IMR-90 (cell line): ENCODE data around the gene TEDDM1. TPM values are rescaled to one million over a fixed set of nuclear protein-coding genes. Genes with fewer than 3 reads are reported as not detected.

Source experiments
- ATAC-seq: fragments of 200-7000 bp; cut with Tn5 transposase; 2 replicates; pipeline ENCODE4 v1.9.1; 2020; ENCODE audit warnings: low read depth, mild to moderate bottlenecking, moderate library complexity
- BruUV-seq: library from RNA; stranded (reverse); fragments of 400-500 nt; replicated peaks from 2 replicates; lab custom pipeline; 2021; lab: Mats Ljungman, UMichigan
- CTCF ChIA-PET: fragments of 300-600 bp; formaldehyde crosslinking; extraction: SDS; loops from one replicate; lab custom pipeline; 2021; ENCODE audit warnings: antibody characterized with exemption; lab: Yijun Ruan, JAX
- POLR2A ChIA-PET: fragments of 300-600 bp; sonication (Branson Sonifier 250); formaldehyde crosslinking; loops from one replicate; lab custom pipeline; 2022; ENCODE audit warnings: antibody characterized with exemption; ENCODE audit not compliant: unreplicated experiment; lab: Charles Lee
- DNase-seq: peaks from one replicate; pipeline ENCODE4 v3.0.0; 2013
- H2AFZ ChIP-seq: replicated peaks from 2 replicates; pipeline ENCODE3; 2013; ENCODE audit warnings: low read length, mild to moderate bottlenecking; ENCODE audit not compliant: poor library complexity
- H2AK5ac ChIP-seq: 2 replicates; pipeline ENCODE4 v1.6.1; 2013; ENCODE audit warnings: low read depth, low read length, inconsistent platforms
- H2AK9ac ChIP-seq: replicated peaks from 2 replicates; pipeline ENCODE3; 2013; ENCODE audit warnings: mild to moderate bottlenecking, low read depth, low read length, moderate library complexity; ENCODE audit not compliant: poor library complexity
- H2BK120ac ChIP-seq: 2 replicates; pipeline ENCODE4 v1.6.1; 2013; ENCODE audit warnings: low read depth, low read length, inconsistent platforms
- H2BK15ac ChIP-seq: 3 replicates; pipeline ENCODE4 v1.6.1; 2013; ENCODE audit warnings: low read depth, low read length, inconsistent platforms
- H2BK20ac ChIP-seq: 2 replicates; pipeline ENCODE4 v1.6.1; 2013; ENCODE audit warnings: low read depth, mild to moderate bottlenecking, inconsistent platforms, low read length, moderate library complexity
- H2BK5ac ChIP-seq: 2 replicates; pipeline ENCODE4 v1.6.1; 2013; ENCODE audit warnings: mild to moderate bottlenecking, low read depth, low read length, inconsistent platforms; ENCODE audit not compliant: poor library complexity, severe bottlenecking
- H3K14ac ChIP-seq: replicated peaks from 2 replicates; pipeline ENCODE4 v1.6.1; 2013; ENCODE audit warnings: low read depth, low read length, inconsistent platforms
- H3K18ac ChIP-seq: 2 replicates; pipeline ENCODE4 v1.6.1; 2013; ENCODE audit warnings: low read depth, low read length, control low read depth
- H3K23ac ChIP-seq: 2 replicates; pipeline ENCODE4 v1.6.1; 2013; ENCODE audit warnings: low read depth, low read length, inconsistent platforms
- H3K27ac ChIP-seq: 2 replicates; pipeline ENCODE4 v1.5.1; 2013; ENCODE audit warnings: mild to moderate bottlenecking, control low read depth, low read length; ENCODE audit not compliant: insufficient read depth
- H3K27me3 ChIP-seq: 2 replicates; pipeline ENCODE4 v1.6.1; 2013; ENCODE audit warnings: low read length; ENCODE audit not compliant: control insufficient read depth, insufficient read depth
- H3K36me3 ChIP-seq: 2 replicates; pipeline ENCODE4 v1.6.1; 2013; ENCODE audit warnings: low read length, mixed read lengths; ENCODE audit not compliant: control insufficient read depth, insufficient read depth
- H3K4ac ChIP-seq: 2 replicates; pipeline ENCODE4 v1.6.1; 2013; ENCODE audit warnings: low read depth, low read length, inconsistent platforms
- H3K4me1 ChIP-seq: 2 replicates; pipeline ENCODE4 v1.6.1; 2013; ENCODE audit warnings: low read length, mixed read lengths; ENCODE audit not compliant: control insufficient read depth, insufficient read depth
- H3K4me2 ChIP-seq: 2 replicates; pipeline ENCODE4 v1.6.1; 2013; ENCODE audit warnings: low read depth, mild to moderate bottlenecking, control low read depth, low read length, moderate library complexity
- H3K4me3 ChIP-seq: 2 replicates; pipeline ENCODE4 v1.5.1; 2013; ENCODE audit warnings: low read depth, mild to moderate bottlenecking, control low read depth, low read length, moderate library complexity; ENCODE audit not compliant: insufficient read depth
- H3K56ac ChIP-seq: 2 replicates; pipeline ENCODE4 v1.6.1; 2013; ENCODE audit warnings: low read length, inconsistent platforms; ENCODE audit not compliant: insufficient read depth; ENCODE audit errors: extremely low read depth
- H3K79me1 ChIP-seq, 2 experiments: 2 replicates each; pipeline ENCODE4 v1.6.1; 2013; ENCODE audit warnings: low read length in 2 of 2, inconsistent platforms in 1 of 2, low read depth in 1 of 2
- H3K9ac ChIP-seq: 2 replicates; pipeline ENCODE4 v1.6.1; 2013; ENCODE audit warnings: low read depth, low read length, control low read depth
- H3K9me1 ChIP-seq: 2 replicates; pipeline ENCODE4 v1.6.1; 2013; ENCODE audit warnings: low read length, inconsistent platforms; ENCODE audit not compliant: insufficient read depth
- H3K9me3 ChIP-seq: 2 replicates; pipeline ENCODE4 v1.6.1; 2013; ENCODE audit warnings: low read length; ENCODE audit not compliant: control insufficient read depth, insufficient read depth
- H4K20me1 ChIP-seq: 2 replicates; pipeline ENCODE4 v1.6.1; 2013; ENCODE audit warnings: low read length, inconsistent platforms; ENCODE audit not compliant: insufficient read depth
- H4K5ac ChIP-seq: 2 replicates; pipeline ENCODE4 v1.6.1; 2013; ENCODE audit warnings: mild to moderate bottlenecking, low read depth, low read length, control low read depth
- H4K8ac ChIP-seq, 2 experiments: 2 replicates each; pipeline ENCODE4 v1.6.1; 2013; ENCODE audit warnings: low read depth in 2 of 2, low read length in 2 of 2, control low read depth in 1 of 2, inconsistent platforms in 1 of 2
- H4K91ac ChIP-seq: 2 replicates; pipeline ENCODE4 v1.6.1; 2013; ENCODE audit warnings: low read depth, low read length, inconsistent platforms; ENCODE audit not compliant: insufficient read depth
- BHLHE40 ChIP-seq: fragments of 150-350 bp; IDR thresholded peaks from 2 replicates; pipeline ENCODE4 v1.6.1; 2016; ENCODE audit warnings: mild to moderate bottlenecking, low read depth, low read length
- CEBPB ChIP-seq: IDR thresholded peaks from 2 replicates; pipeline ENCODE4 v1.6.1; 2012; ENCODE audit warnings: low read depth, low read length, improper control_type of control experiment
- CHD1 ChIP-seq: IDR thresholded peaks from 2 replicates; pipeline ENCODE4 v1.6.1; 2012; ENCODE audit warnings: low read depth, low read length, improper control_type of control experiment
- FOS ChIP-seq: fragments of 150-350 bp; IDR thresholded peaks from 2 replicates; pipeline ENCODE4 v1.6.1; 2016; ENCODE audit warnings: low read depth, low read length
- MAFK ChIP-seq: IDR thresholded peaks from 2 replicates; pipeline ENCODE4 v1.6.1; 2012; ENCODE audit warnings: low read depth, low read length, improper control_type of control experiment
- MAZ ChIP-seq: IDR thresholded peaks from 2 replicates; pipeline ENCODE4 v1.6.1; 2012; ENCODE audit warnings: low read depth, mild to moderate bottlenecking, low read length, improper control_type of control experiment, moderate library complexity, borderline replicate concordance
- NFE2L2 ChIP-seq: fragments of 150-350 bp; IDR thresholded peaks from 2 replicates; pipeline ENCODE4 v1.6.1; 2016; ENCODE audit warnings: low read depth, mild to moderate bottlenecking, low read length
- POLR2A ChIP-seq: IDR thresholded peaks from 2 replicates; pipeline ENCODE4 v1.6.1; 2012; ENCODE audit warnings: mild to moderate bottlenecking, low read depth, low read length
- RAD21 ChIP-seq: IDR thresholded peaks from 2 replicates; pipeline ENCODE4 v1.6.1; 2012; ENCODE audit warnings: low read length, improper control_type of control experiment
- RCOR1 ChIP-seq: IDR thresholded peaks from 2 replicates; pipeline ENCODE4 v1.6.1; 2012; ENCODE audit warnings: mild to moderate bottlenecking, low read length, improper control_type of control experiment; ENCODE audit not compliant: insufficient replicate concordance
- RFX5 ChIP-seq: IDR thresholded peaks from 2 replicates; pipeline ENCODE4 v1.8.0; 2012; ENCODE audit warnings: low read depth, mild to moderate bottlenecking, low read length, moderate library complexity
- SMC3 ChIP-seq: fragments of 150-350 bp; IDR thresholded peaks from 2 replicates; pipeline ENCODE4 v1.6.1; 2016; ENCODE audit warnings: low read depth, mild to moderate bottlenecking, antibody characterized with exemption, low read length, moderate library complexity
- WGBS, 2 experiments: methylation state at CpG; one replicate each; pipeline versions ENCODE4 v1.1.5 to v1.1.7; 2013; ENCODE audit warnings: missing lambda C conversion rate in 2 of 2; ENCODE audit not compliant: insufficient read length in 1 of 2; ENCODE audit errors: extremely low coverage in 2 of 2; 5-methylcytosine and 5-hydroxymethylcytosine counted together
- dilution Hi-C: fragments of 300-500 bp; cut with HindIII; formaldehyde crosslinking; loops from one replicate; pipeline ENCODE4 v1.14.3; 2018; ENCODE audit warnings: low sequenced_read_pairs; ENCODE audit not compliant: unreplicated experiment
- in situ Hi-C: fragments of 300-500 bp; cut with MboI; formaldehyde crosslinking; loops from 3 replicates; pipeline ENCODE4 v1.14.3; 2019; ENCODE audit warnings: low sequenced_read_pairs, inconsistent platforms, mixed read lengths
- intact Hi-C: fragments of 100-400 bp; cut with micrococcal nuclease; formaldehyde crosslinking; loops from 2 replicates; pipeline ENCODE4 v1.10.0; 2022
- polyA plus RNA-seq, 3 experiments: library from polyadenylated mRNA; depleted of rRNA; stranded (reverse); fragments of >200 nt; gene quantifications; 2 replicates each; pipeline ENCODE4 v1.2.3, GENCODE V29; 2012; ENCODE audit warnings: low replicate concordance in 1 of 3
- total RNA-seq: library from RNA; depleted of rRNA; stranded (reverse); fragments of >200 nt; gene quantifications from 2 replicates; pipeline ENCODE4 v1.2.3, GENCODE V29; 2012
- TF ChIP-seq, protein P1 (sequence below): fragments of 150-350 bp; IDR thresholded peaks from 2 replicates; pipeline ENCODE4 v1.6.1; 2016; ENCODE audit warnings: low read depth, mild to moderate bottlenecking, low read length, moderate library complexity, borderline replicate concordance
- TF ChIP-seq, protein P2 (sequence below): fragments of 150-350 bp; IDR thresholded peaks from 2 replicates; pipeline ENCODE4 v1.6.1; 2017; ENCODE audit warnings: mild to moderate bottlenecking, antibody characterized with exemption, low read length, low read depth
- TF ChIP-seq, protein P3 (sequence below): conservative IDR thresholded peaks from 2 replicates; pipeline ENCODE4 v1.5.1; 2012; ENCODE audit warnings: mild to moderate bottlenecking, low read depth, low read length, improper control_type of control experiment

TEDDM1 gene
- total and polyA plus RNA-seq, 2 of the 4 experiments (the other 2 are of a cell fraction): not detected

DNA sequence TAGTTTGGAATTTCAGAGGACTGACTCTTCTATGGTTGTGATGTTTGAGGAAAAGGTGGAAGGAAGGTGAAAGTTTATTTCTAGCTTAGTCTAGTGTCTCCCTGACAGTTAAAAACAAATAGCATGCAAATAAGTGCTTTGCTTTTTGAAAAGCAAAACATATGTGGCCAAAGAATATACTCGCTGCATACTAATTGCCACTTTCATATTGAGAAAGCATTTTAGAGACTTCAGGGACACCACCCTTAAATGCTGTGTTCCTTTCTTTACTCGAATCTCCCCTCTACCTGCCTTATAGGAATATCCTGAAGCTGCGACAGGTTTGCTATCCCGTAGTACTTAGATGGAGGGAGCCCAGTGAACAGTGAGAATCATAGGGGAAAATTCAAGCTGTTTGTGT is 32.1 kb downstream of the TEDDM1 start:
- no peak overlapping the region for H3K23ac ChIP-seq
- no peak overlapping the region for H3K4me3 ChIP-seq
- BruUV-seq: no TSS peak
- no peaks in the 10 kb centered on the region for H3K36me3 ChIP-seq
- dilution Hi-C loops: no loop called here
- H4K91ac ChIP-seq: no peak overlapping the region
- no peak overlapping the region for H3K14ac ChIP-seq
- H2AK9ac ChIP-seq: no peak overlapping the region
- H2AFZ ChIP-seq: no peak overlapping the region
- no peak overlapping the region for H2BK120ac ChIP-seq
- DNase-seq: no peak
- intact Hi-C loops: no loop called here
- H3K9ac ChIP-seq: no peak overlapping the region
- H4K20me1 ChIP-seq: no peaks in the 10 kb centered on the region
- no peaks in the 10 kb centered on the region for H3K79me1 ChIP-seq
- H4K5ac ChIP-seq: no peak overlapping the region
- H3K27me3 ChIP-seq: peaks cover 2% of the 10 kb centered on the region
- no peaks in the 10 kb centered on the region for H3K9me1 ChIP-seq
- H4K8ac ChIP-seq: no peak overlapping the region
- no peak for ATAC-seq
- no peak overlapping the region for H3K27ac ChIP-seq
- no peak overlapping the region for H3K4ac ChIP-seq
- TF ChIP-seq, protein P1, sequence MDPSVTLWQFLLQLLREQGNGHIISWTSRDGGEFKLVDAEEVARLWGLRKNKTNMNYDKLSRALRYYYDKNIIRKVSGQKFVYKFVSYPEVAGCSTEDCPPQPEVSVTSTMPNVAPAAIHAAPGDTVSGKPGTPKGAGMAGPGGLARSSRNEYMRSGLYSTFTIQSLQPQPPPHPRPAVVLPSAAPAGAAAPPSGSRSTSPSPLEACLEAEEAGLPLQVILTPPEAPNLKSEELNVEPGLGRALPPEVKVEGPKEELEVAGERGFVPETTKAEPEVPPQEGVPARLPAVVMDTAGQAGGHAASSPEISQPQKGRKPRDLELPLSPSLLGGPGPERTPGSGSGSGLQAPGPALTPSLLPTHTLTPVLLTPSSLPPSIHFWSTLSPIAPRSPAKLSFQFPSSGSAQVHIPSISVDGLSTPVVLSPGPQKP: no peak
- TF ChIP-seq, protein P2, sequence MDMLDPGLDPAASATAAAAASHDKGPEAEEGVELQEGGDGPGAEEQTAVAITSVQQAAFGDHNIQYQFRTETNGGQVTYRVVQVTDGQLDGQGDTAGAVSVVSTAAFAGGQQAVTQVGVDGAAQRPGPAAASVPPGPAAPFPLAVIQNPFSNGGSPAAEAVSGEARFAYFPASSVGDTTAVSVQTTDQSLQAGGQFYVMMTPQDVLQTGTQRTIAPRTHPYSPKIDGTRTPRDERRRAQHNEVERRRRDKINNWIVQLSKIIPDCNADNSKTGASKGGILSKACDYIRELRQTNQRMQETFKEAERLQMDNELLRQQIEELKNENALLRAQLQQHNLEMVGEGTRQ: no peak
- TF ChIP-seq RFX5: no peak
- TF ChIP-seq, protein P3, sequence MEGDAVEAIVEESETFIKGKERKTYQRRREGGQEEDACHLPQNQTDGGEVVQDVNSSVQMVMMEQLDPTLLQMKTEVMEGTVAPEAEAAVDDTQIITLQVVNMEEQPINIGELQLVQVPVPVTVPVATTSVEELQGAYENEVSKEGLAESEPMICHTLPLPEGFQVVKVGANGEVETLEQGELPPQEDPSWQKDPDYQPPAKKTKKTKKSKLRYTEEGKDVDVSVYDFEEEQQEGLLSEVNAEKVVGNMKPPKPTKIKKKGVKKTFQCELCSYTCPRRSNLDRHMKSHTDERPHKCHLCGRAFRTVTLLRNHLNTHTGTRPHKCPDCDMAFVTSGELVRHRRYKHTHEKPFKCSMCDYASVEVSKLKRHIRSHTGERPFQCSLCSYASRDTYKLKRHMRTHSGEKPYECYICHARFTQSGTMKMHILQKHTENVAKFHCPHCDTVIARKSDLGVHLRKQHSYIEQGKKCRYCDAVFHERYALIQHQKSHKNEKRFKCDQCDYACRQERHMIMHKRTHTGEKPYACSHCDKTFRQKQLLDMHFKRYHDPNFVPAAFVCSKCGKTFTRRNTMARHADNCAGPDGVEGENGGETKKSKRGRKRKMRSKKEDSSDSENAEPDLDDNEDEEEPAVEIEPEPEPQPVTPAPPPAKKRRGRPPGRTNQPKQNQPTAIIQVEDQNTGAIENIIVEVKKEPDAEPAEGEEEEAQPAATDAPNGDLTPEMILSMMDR: no peak
- no peak for TF ChIP-seq RAD21
- TF ChIP-seq RCOR1: no peak
- TF ChIP-seq MAFK: no peak
- TF ChIP-seq NFE2L2: no peak
- no peak for TF ChIP-seq BHLHE40
- no peak for TF ChIP-seq FOS
- no peak for TF ChIP-seq MAZ
- TF ChIP-seq CEBPB: no peak
- no peak for TF ChIP-seq CHD1
- TF ChIP-seq POLR2A: no peak
- no peak for TF ChIP-seq SMC3
- H2BK20ac ChIP-seq: no peak overlapping the region
- in situ Hi-C loops: no loop called here
- H2BK15ac ChIP-seq: no peak overlapping the region
- H3K4me1 ChIP-seq: no peaks in the 10 kb centered on the region
- no peak overlapping the region for H2AK5ac ChIP-seq
- no peaks in the 10 kb centered on the region for H3K9me3 ChIP-seq
- H3K56ac ChIP-seq: no peak overlapping the region
- WGBS, 2 experiments: no CpG with 5 or more reads among the region's 4 CpGs
- no peak overlapping the region for H3K18ac ChIP-seq
- H3K4me2 ChIP-seq: no peak overlapping the region
- no peak overlapping the region for H2BK5ac ChIP-seq
- ChIA-PET POLR2A (no interaction called here), CTCF (no interaction called here)
